Hepatocyte (in vitro differentiated cells): Measurements from ENCODE around the gene CLIP2.

Source experiments
- CTCF ChIP-seq: fragments of 200-600 bp; sonication (generic); IDR thresholded peaks from 2 replicates; pipeline ENCODE4 v1.5.1; 2016; ENCODE audit warnings: antibody characterized with exemption, mild to moderate bottlenecking; ENCODE audit not compliant: poor library complexity
- EZH2 ChIP-seq: fragments of 200-600 bp; sonication (generic); IDR thresholded peaks from 2 replicates; pipeline ENCODE4 v1.6.1; 2016; ENCODE audit warnings: antibody characterized with exemption, mild to moderate bottlenecking, borderline replicate concordance
- EZH2phosphoT487 ChIP-seq: fragments of 200-600 bp; sonication (generic); IDR thresholded peaks from one replicate; pipeline ENCODE4 v1.6.1; 2018; ENCODE audit warnings: antibody characterized with exemption, mild to moderate bottlenecking, low read depth, moderate library complexity; ENCODE audit not compliant: unreplicated experiment, severe bottlenecking

GRCh38 chr7:74267756-74268565 is 21.2 kb upstream of the CLIP2 start:
- TF ChIP-seq CTCF: no peak
- no peak for TF ChIP-seq EZH2
- no peak for TF ChIP-seq EZH2phosphoT487
